HepG2 (cell line): Measurements from ENCODE around the gene CAB39. TPM values are rescaled to one million over a fixed set of nuclear protein-coding genes. Genes with fewer than 3 reads are reported as not detected.

ENCODE experiments used
- ATAC-seq: fragments of 200-7000 bp; cut with Tn5 transposase; 3 replicates; pipeline ENCODE4 v1.9.1; 2020; ENCODE audit warnings: mild to moderate bottlenecking, moderate library complexity
- BruUV-seq: library from RNA; stranded (reverse); fragments of 400-500 nt; replicated peaks from 2 replicates; lab custom pipeline; 2021; lab: Mats Ljungman, UMichigan
- CTCF ChIA-PET: fragments of 300-600 bp; formaldehyde crosslinking; extraction: SDS; loops from one replicate; lab custom pipeline; 2021; ENCODE audit warnings: low total read pairs, inconsistent platforms, low intra/inter-chr PET ratio; lab: Yijun Ruan, JAX
- POLR2A ChIA-PET: fragments of 350-600 bp; sonication (Branson Sonifier 250); formaldehyde crosslinking; loops from one replicate; lab custom pipeline; 2020; ENCODE audit warnings: antibody characterized with exemption, inconsistent platforms; lab: Yijun Ruan, JAX
- DNase-seq: peaks from one replicate; pipeline ENCODE4 v3.0.0-alpha.2; 2015; ENCODE audit warnings: low spot score
- FAIRE-seq: peaks from 3 replicates; lab custom pipeline; 2011; peaks lifted over from hg19 to GRCh38; lab: Jason Lieb, UNC
- H2AFZ ChIP-seq: one replicate; pipeline ENCODE4 v1.6.1; 2011; ENCODE audit warnings: low read length, inconsistent platforms
- H3K27ac ChIP-seq: fragments of 300-600 bp; 3 replicates; pipeline ENCODE4 v1.8.0; 2011; ENCODE audit warnings: mixed run types, mild to moderate bottlenecking, mixed read lengths, low read length, inconsistent platforms; ENCODE audit not compliant: insufficient read depth; ENCODE audit errors: extremely low read length
- H3K27me3 ChIP-seq, 2 experiments: fragments of 200-600 bp in 1 of 2; 2 replicates in 1 of 2; 3 replicates in 1 of 2; pipeline versions ENCODE4 v1.6.0 to v1.8.0; 2011; ENCODE audit warnings: low read length in 2 of 2, mild to moderate bottlenecking in 2 of 2, moderate library complexity in 2 of 2, inconsistent platforms in 1 of 2; ENCODE audit not compliant: insufficient read depth in 2 of 2, control insufficient read depth in 1 of 2
- H3K36me3 ChIP-seq, 2 experiments: fragments of 200-600 bp in 1 of 2; replicated peaks in 1 of 2; 2 replicates in 1 of 2; 3 replicates in 1 of 2; pipeline versions ENCODE4 v1.5.1 to v1.8.0; 2011; ENCODE audit warnings: low read length in 2 of 2, inconsistent platforms in 1 of 2; ENCODE audit not compliant: insufficient read depth in 2 of 2, control insufficient read depth in 1 of 2
- H3K4me1 ChIP-seq: 2 replicates; pipeline ENCODE4 v1.5.1; 2012; ENCODE audit warnings: low read length, inconsistent platforms; ENCODE audit not compliant: insufficient read depth
- H3K4me2 ChIP-seq: 2 replicates; pipeline ENCODE4 v1.6.0; 2011; ENCODE audit warnings: low read depth, low read length, inconsistent platforms
- H3K4me3 ChIP-seq, 3 experiments: fragments of 200-600 bp in 1 of 3; sonication (generic), shearing (Covaris generic) in 1 of 3; replicated peaks in 1 of 3; 2 replicates each; pipeline ENCODE4 v1.5.1; 2011 to 2016; ENCODE audit warnings: low read length in 3 of 3, inconsistent platforms in 2 of 3, low read depth in 2 of 3, mild to moderate bottlenecking in 2 of 3, control low read depth in 1 of 3, mixed read lengths in 1 of 3; ENCODE audit not compliant: insufficient read depth in 1 of 3
- H3K79me2 ChIP-seq: one replicate; pipeline ENCODE4 v1.6.1; 2011; ENCODE audit warnings: low read length, inconsistent platforms; ENCODE audit not compliant: insufficient read depth
- H3K9ac ChIP-seq: 2 replicates; pipeline ENCODE4 v1.6.0; 2011; ENCODE audit warnings: mild to moderate bottlenecking, low read depth, low read length, inconsistent platforms; ENCODE audit not compliant: insufficient read depth
- H3K9me3 ChIP-seq: 2 replicates; pipeline ENCODE4 v1.5.1; 2012; ENCODE audit warnings: mild to moderate bottlenecking, low read length
- H4K20me1 ChIP-seq: 2 replicates; pipeline ENCODE4 v1.6.0; 2011; ENCODE audit warnings: inconsistent platforms, mild to moderate bottlenecking, low read length, moderate library complexity; ENCODE audit not compliant: insufficient read depth
- ESRRA ChIP-seq: sonication (generic); formaldehyde crosslinking; IDR thresholded peaks from 2 replicates; pipeline ENCODE4 v1.5.1; 2020; ENCODE audit warnings: mild to moderate bottlenecking, low read depth, missing genetic modification reagents
- FOXC1 ChIP-seq: sonication (generic); formaldehyde crosslinking; IDR thresholded peaks from 2 replicates; pipeline ENCODE4 v1.8.0; 2022; ENCODE audit warnings: mild to moderate bottlenecking, missing genetic modification reagents, borderline replicate concordance
- FOXP1 ChIP-seq, 2 experiments: fragments of 450-650 bp in 1 of 2; IDR thresholded peaks; 2 replicates each; pipeline ENCODE4 v1.6.1; 2017 to 2018; ENCODE audit warnings: antibody characterized with exemption in 1 of 2
- KMT2A ChIP-seq: sonication (generic); formaldehyde crosslinking; IDR thresholded peaks from 2 replicates; pipeline ENCODE4 v1.4.0; 2020; ENCODE audit warnings: missing genetic modification reagents
- NR2F1 ChIP-seq, 2 experiments: fragments of 450-650 bp in 1 of 2; formaldehyde crosslinking in 1 of 2; IDR thresholded peaks; 2 replicates each; pipeline versions ENCODE4 v1.5.0 to v1.6.1; 2016 to 2020; ENCODE audit warnings: mild to moderate bottlenecking in 1 of 2, missing compliant biosample characterization in 1 of 2, missing genetic modification reagents in 1 of 2, moderate library complexity in 1 of 2
- NR3C1 ChIP-seq: sonication (generic); formaldehyde crosslinking; IDR thresholded peaks from 2 replicates; pipeline ENCODE4 v1.4.0; 2020; ENCODE audit warnings: missing genetic modification reagents
- SATB2 ChIP-seq: sonication (generic); formaldehyde crosslinking; IDR thresholded peaks from 2 replicates; pipeline ENCODE4 v1.5.0; 2020; ENCODE audit warnings: missing genetic modification reagents
- SMC3 ChIP-seq: IDR thresholded peaks from 2 replicates; pipeline ENCODE4 v1.6.1; 2011; ENCODE audit warnings: low read length, improper control_type of control experiment
- SP5 ChIP-seq: IDR thresholded peaks from 2 replicates; pipeline ENCODE4 v1.6.1; 2016; ENCODE audit warnings: low read depth, borderline replicate concordance
- STAG1 ChIP-seq: sonication (generic); formaldehyde crosslinking; IDR thresholded peaks from 2 replicates; pipeline ENCODE4 v1.4.0; 2020; ENCODE audit warnings: missing genetic modification reagents
- ZNF12 ChIP-seq: sonication (generic); formaldehyde crosslinking; IDR thresholded peaks from 2 replicates; pipeline ENCODE4 v1.5.0; 2020; ENCODE audit warnings: missing genetic modification reagents
- ZNF205 ChIP-seq: IDR thresholded peaks from 2 replicates; pipeline ENCODE4 v1.6.1; 2018; ENCODE audit warnings: missing biosample characterization, missing genetic modification reagents
- ZNF562 ChIP-seq: sonication (generic); formaldehyde crosslinking; IDR thresholded peaks from 2 replicates; pipeline ENCODE4 v1.8.0; 2022; ENCODE audit warnings: missing genetic modification reagents, borderline replicate concordance
- ZNF678 ChIP-seq: sonication (generic); formaldehyde crosslinking; IDR thresholded peaks from 2 replicates; pipeline ENCODE4 v1.4.0; 2020; ENCODE audit warnings: mild to moderate bottlenecking, missing genetic modification reagents
- WGBS: methylation state at CpG from one replicate; pipeline ENCODE4 v1.1.6; 2017; ENCODE audit warnings: low lambda C conversion rate; 5-methylcytosine and 5-hydroxymethylcytosine counted together
- in situ Hi-C: cut with HindIII; loops from 2 replicates; pipeline ENCODE4 v1.10.0; 2017; ENCODE audit warnings: low pct_unique_long_range_greater_than_20kb; ENCODE audit not compliant: extremely low pct_ligation_motif_present
- intact Hi-C: fragments of 100-400 bp; cut with micrococcal nuclease; formaldehyde crosslinking; loops from one replicate; pipeline ENCODE4 v1.10.0; 2022; ENCODE audit not compliant: unreplicated experiment
- polyA plus RNA-seq, 8 experiments: library from polyadenylated mRNA; depleted of rRNA in 3 of 8; stranded (reverse) in 7 of 8; unstranded in 1 of 8; fragments of >200 nt; fragmentation: Illumina TruSeq in 4 of 8; extraction: Trizol in 4 of 8; gene quantifications; 2 replicates each; pipeline versions ENCODE4 v1.2.1 to v1.2.3, GENCODE V29; 2011 to 2016; ENCODE audit warnings: low read depth in 4 of 8, missing spikeins in 1 of 8, mixed read lengths in 1 of 8; ENCODE audit not compliant: insufficient read depth in 1 of 8
- total RNA-seq, 5 experiments: library from RNA; depleted of rRNA; stranded (reverse); fragments of >200 nt; fragmentation: Illumina TruSeq; extraction: Trizol; gene quantifications; 2 replicates each; pipeline ENCODE4 v1.2.3, GENCODE V29; 2016; ENCODE audit warnings: low read depth in 1 of 5
- TF ChIP-seq, protein P1 (sequence below): sonication (generic); formaldehyde crosslinking; IDR thresholded peaks from 2 replicates; pipeline ENCODE4 v1.4.0; 2020; ENCODE audit warnings: missing genetic modification reagents, low read depth, mild to moderate bottlenecking, borderline replicate concordance
- TF ChIP-seq, protein P2 (sequence below): sonication (generic); formaldehyde crosslinking; IDR thresholded peaks from 2 replicates; pipeline ENCODE4 v1.5.0; 2020; ENCODE audit warnings: mild to moderate bottlenecking, missing genetic modification reagents, moderate library complexity
- TF ChIP-seq, protein P3 (sequence below): sonication (generic); formaldehyde crosslinking; IDR thresholded peaks from 2 replicates; pipeline ENCODE4 v1.4.0; 2020; ENCODE audit warnings: missing genetic modification reagents
- TF ChIP-seq, protein P4 (sequence below): IDR thresholded peaks from 2 replicates; pipeline ENCODE4 v1.6.1; 2016; ENCODE audit warnings: mild to moderate bottlenecking

The CAB39 gene
- total and polyA plus RNA-seq, 2 of the 13 experiments (the other 11 are each of a cell fraction or from before 2014, with no cell fraction given): 19.3 to 45.3 TPM

DNA sequence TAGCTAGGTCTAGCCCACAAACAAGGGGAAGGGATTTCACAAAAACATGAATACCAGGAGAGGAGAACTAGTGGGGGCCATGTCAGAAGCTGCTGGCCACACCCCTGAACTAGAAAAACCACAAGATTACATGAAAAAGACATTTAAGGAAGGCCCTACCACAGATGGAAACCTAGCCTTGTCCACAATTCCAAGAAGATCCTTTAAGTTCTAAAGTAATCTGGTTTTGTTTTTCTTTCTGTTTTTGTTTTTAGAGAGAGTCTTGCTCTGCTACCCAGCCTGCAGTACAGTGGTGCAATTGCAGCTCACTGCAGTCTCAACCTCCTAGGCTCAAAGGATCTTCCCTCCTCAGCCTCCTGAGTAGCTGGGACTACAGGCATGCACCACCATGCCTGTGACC lies 34.2 kb upstream of the CAB39 start (continued):
- TF ChIP-seq ZNF562 (CRISPR knock-in tag) (no peak), NR2F1 (CRISPR knock-in tag; IDR thresholded peaks at IDR 0.05) (no peak), KMT2A (no peak), NR3C1 (CRISPR knock-in tag) (no peak), ESRRA (CRISPR knock-in tag) (no peak), FOXP1 (IDR thresholded peaks at IDR 0.05) (no peak), FOXP1 (CRISPR knock-in tag; IDR thresholded peaks at IDR 0.05) (no peak)

- Histone ChIP-seq H3K36me3 (no peaks in the 10 kb centered on the region), H2AFZ (no peak overlapping the region), H3K4me1 (peaks cover 14% of the 10 kb centered on the region), H4K20me1 (no peaks in the 10 kb centered on the region), H3K4me2 (no peak overlapping the region), H3K79me2 (no peaks in the 10 kb centered on the region), H3K4me3 (no peak overlapping the region), H3K9me3 (peaks cover 8% of the 10 kb centered on the region; the same call in 1 of the 2 replicates), H3K27ac (no peak overlapping the region), H3K27me3 (peaks cover 1 to 36% of the 10 kb centered on the region in 2 experiments; a peak in 4 of 5 replicates), H3K9ac (no peak overlapping the region)
- in situ Hi-C loops: no loop called here
- no peak for DNase-seq
- intact Hi-C loops: loop anchor here (1.0 kb wide), 1 partner anchor 118 kb away; no protein-coding TSS in a partner anchor
- ChIA-PET CTCF (interaction anchor here (1.3 kb wide), 1 partner anchor 118 kb away, joined by 5 read pairs; no protein-coding TSS in a partner anchor), POLR2A (no interaction called here)
- no TSS peak for BruUV-seq
- WGBS: 39% methylated on average over 10 of the region's 11 CpGs
- no peak for FAIRE-seq
- ATAC-seq: peak; percentile 56
- TF ChIP-seq SMC3 (peak; percentile 41; the same call in 1 of the 2 replicates), SATB2 (CRISPR knock-in tag) (no peak), FOXC1 (no peak), ZNF205 (CRISPR knock-in tag) (no peak), ZNF12 (CRISPR knock-in tag) (no peak), STAG1 (peak; percentile 19; the same call in 1 of the 2 replicates), ZNF678 (no peak), SP5 (CRISPR knock-in tag) (no peak)
- TF ChIP-seq, protein P1, sequence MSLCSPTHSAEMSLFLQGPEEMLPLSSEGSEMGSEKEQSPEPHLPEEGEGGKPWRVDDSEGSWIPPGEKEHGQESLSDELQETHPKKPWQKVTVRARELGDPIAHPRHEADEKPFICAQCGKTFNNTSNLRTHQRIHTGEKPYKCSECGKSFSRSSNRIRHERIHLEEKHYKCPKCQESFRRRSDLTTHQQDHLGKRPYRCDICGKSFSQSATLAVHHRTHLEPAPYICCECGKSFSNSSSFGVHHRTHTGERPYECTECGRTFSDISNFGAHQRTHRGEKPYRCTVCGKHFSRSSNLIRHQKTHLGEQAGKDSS (CRISPR knock-in tag): no peak
- TF ChIP-seq, protein P2, sequence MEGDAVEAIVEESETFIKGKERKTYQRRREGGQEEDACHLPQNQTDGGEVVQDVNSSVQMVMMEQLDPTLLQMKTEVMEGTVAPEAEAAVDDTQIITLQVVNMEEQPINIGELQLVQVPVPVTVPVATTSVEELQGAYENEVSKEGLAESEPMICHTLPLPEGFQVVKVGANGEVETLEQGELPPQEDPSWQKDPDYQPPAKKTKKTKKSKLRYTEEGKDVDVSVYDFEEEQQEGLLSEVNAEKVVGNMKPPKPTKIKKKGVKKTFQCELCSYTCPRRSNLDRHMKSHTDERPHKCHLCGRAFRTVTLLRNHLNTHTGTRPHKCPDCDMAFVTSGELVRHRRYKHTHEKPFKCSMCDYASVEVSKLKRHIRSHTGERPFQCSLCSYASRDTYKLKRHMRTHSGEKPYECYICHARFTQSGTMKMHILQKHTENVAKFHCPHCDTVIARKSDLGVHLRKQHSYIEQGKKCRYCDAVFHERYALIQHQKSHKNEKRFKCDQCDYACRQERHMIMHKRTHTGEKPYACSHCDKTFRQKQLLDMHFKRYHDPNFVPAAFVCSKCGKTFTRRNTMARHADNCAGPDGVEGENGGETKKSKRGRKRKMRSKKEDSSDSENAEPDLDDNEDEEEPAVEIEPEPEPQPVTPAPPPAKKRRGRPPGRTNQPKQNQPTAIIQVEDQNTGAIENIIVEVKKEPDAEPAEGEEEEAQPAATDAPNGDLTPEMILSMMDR (CRISPR knock-in tag): 0 out of 2 replicates have a peak, but pooled peaks have one; percentile 11
- TF ChIP-seq, protein P3, sequence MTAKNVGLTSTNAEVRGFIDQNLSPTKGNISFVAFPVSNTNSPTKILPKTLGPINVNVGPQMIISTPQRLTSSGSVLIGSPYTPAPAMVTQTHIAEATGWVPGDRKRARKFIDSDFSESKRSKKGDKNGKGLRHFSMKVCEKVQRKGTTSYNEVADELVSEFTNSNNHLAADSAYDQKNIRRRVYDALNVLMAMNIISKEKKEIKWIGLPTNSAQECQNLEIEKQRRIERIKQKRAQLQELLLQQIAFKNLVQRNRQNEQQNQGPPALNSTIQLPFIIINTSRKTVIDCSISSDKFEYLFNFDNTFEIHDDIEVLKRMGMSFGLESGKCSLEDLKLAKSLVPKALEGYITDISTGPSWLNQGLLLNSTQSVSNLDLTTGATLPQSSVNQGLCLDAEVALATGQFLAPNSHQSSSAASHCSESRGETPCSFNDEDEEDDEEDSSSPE (CRISPR knock-in tag): no peak
- TF ChIP-seq, protein P4, sequence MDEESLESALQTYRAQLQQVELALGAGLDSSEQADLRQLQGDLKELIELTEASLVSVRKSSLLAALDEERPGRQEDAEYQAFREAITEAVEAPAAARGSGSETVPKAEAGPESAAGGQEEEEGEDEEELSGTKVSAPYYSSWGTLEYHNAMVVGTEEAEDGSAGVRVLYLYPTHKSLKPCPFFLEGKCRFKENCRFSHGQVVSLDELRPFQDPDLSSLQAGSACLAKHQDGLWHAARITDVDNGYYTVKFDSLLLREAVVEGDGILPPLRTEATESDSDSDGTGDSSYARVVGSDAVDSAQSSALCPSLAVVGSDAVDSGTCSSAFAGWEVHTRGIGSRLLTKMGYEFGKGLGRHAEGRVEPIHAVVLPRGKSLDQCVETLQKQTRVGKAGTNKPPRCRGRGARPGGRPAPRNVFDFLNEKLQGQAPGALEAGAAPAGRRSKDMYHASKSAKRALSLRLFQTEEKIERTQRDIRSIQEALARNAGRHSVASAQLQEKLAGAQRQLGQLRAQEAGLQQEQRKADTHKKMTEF (CRISPR knock-in tag): no peak
Measured at GRCh38 chr2:230680463-230681170, 32.0 kb upstream of the CAB39 start.
